Activated B cell treated with CpG ODN at 0.5 μM for 24 hours (primary cell): Measurements from ENCODE around the gene SMCO4. TPM values are rescaled to one million over a fixed set of nuclear protein-coding genes. Genes with fewer than 3 reads are reported as not detected.

Source experiments
- ATAC-seq: fragments of 200-7000 bp; cut with Tn5 transposase; one replicate; pipeline ENCODE4 v1.10.0; 2021; ENCODE audit warnings: low read depth, mild to moderate bottlenecking, moderate library complexity
- CTCF ChIA-PET: fragments of 350-600 bp; sonication (Branson Sonifier 250); formaldehyde crosslinking; loops from one replicate; lab custom pipeline; 2021; ENCODE audit warnings: antibody characterized with exemption; lab: Charles Lee
- POLR2A ChIA-PET: fragments of 350-600 bp; sonication (Branson Sonifier 250); formaldehyde crosslinking; loops from one replicate; lab custom pipeline; 2021; ENCODE audit warnings: antibody characterized with exemption; lab: Charles Lee
- DNase-seq: peaks from one replicate; pipeline ENCODE4 v3.0.0; 2022
- H3K27ac Mint-ChIP-seq: one replicate; pipeline ENCODE4 v1.8.0; 2020; ENCODE audit warnings: mixed read lengths
- H3K27me3 Mint-ChIP-seq: one replicate; pipeline ENCODE4 v1.8.0; 2021; ENCODE audit warnings: mixed read lengths
- H3K36me3 Mint-ChIP-seq: one replicate; pipeline ENCODE4 v1.8.0; 2021; ENCODE audit warnings: low read depth, mixed read lengths
- H3K4me1 Mint-ChIP-seq: one replicate; pipeline ENCODE4 v1.8.0; 2021; ENCODE audit warnings: mixed read lengths
- H3K4me3 Mint-ChIP-seq: one replicate; pipeline ENCODE4 v1.8.0; 2020; ENCODE audit warnings: mild to moderate bottlenecking, mixed read lengths
- H3K9me3 Mint-ChIP-seq: one replicate; pipeline ENCODE4 v1.8.0; 2020; ENCODE audit warnings: mixed read lengths
- intact Hi-C: fragments of 100-400 bp; cut with micrococcal nuclease; formaldehyde crosslinking; loops from one replicate; pipeline ENCODE4 v1.15.1; 2024
- total RNA-seq: library from RNA; stranded (reverse); gene quantifications from 2 replicates; pipeline ENCODE4 v1.2.3, GENCODE V29; 2022
- TF ChIP-seq, protein P1 (sequence below): fragments of 200-600 bp; IDR thresholded peaks from one replicate; pipeline ENCODE4 v1.8.0; 2022; ENCODE audit warnings: antibody characterized with exemption, mild to moderate bottlenecking

The SMCO4 gene
- total RNA-seq, 1 donor from 2014 or later: 4.6 TPM

DNA sequence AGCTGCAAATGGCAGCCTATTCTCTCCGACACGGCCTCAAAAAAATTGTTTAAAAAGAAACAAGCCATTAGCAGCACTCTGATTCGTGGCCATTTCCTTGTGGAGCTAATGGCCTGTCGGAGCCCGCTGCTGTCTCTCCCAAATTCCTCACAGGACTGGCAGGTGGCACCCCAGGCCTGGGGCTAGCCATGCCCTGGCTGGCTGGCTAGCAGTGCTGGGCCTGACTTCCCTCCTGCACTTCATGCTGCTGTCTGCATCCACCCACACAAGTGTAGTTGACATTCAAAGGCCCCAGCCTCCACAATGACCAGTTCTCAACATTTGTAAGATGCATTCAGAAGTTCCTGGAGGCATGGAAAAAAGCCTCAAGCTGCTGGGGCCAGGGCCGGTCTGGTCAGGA, 61.5 kb downstream of the SMCO4 start:
- ATAC-seq (no peak), DNase-seq (no peak)
- Mint-ChIP-seq H3K9me3 (no peaks in the 10 kb centered on the region), H3K27me3 (no peaks in the 10 kb centered on the region), H3K4me3 (no peak overlapping the region), H3K36me3 (no peaks in the 10 kb centered on the region), H3K4me1 (no peaks in the 10 kb centered on the region), H3K27ac (no peak overlapping the region)
- POLR2A ChIA-PET: no interaction called here
- intact Hi-C loops: no loop called here
- TF ChIP-seq, protein P1, sequence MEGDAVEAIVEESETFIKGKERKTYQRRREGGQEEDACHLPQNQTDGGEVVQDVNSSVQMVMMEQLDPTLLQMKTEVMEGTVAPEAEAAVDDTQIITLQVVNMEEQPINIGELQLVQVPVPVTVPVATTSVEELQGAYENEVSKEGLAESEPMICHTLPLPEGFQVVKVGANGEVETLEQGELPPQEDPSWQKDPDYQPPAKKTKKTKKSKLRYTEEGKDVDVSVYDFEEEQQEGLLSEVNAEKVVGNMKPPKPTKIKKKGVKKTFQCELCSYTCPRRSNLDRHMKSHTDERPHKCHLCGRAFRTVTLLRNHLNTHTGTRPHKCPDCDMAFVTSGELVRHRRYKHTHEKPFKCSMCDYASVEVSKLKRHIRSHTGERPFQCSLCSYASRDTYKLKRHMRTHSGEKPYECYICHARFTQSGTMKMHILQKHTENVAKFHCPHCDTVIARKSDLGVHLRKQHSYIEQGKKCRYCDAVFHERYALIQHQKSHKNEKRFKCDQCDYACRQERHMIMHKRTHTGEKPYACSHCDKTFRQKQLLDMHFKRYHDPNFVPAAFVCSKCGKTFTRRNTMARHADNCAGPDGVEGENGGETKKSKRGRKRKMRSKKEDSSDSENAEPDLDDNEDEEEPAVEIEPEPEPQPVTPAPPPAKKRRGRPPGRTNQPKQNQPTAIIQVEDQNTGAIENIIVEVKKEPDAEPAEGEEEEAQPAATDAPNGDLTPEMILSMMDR: no peak
- CTCF ChIA-PET: no interaction called here

DNA sequence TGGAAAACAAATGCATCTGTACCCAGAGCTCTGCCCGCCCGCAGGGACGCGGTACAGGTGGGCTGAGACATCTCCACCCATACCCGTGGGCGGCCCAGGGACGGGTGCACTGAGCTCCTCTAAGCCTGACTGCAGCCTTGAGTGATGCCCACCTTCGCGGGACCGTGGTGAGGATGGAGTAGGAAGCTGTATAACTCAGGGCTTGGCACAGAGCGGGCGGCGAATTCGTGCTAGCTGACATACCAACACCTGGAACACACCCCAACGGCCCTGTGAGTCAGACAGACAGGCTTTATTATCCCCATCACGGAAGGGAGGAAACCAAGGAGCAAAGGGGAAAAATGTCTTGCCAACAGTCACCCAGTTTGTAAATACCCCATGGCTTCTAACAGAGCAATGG, 61.9 kb downstream of the SMCO4 start:
- Mint-ChIP-seq H3K9me3 (no peaks in the 10 kb centered on the region), H3K4me3 (no peak overlapping the region), H3K36me3 (no peaks in the 10 kb centered on the region), H3K27me3 (no peaks in the 10 kb centered on the region), H3K27ac (no peak overlapping the region), H3K4me1 (no peaks in the 10 kb centered on the region)
- POLR2A ChIA-PET: no interaction called here
- DNase-seq (no peak), ATAC-seq (no peak)
- TF ChIP-seq, protein P1: no peak
- CTCF ChIA-PET: no interaction called here
- intact Hi-C loops: no loop called here

- H3K36me3 Mint-ChIP-seq: no peaks in the 10 kb centered on the region
- no peaks in the 10 kb centered on the region for H3K4me1 Mint-ChIP-seq
- ChIA-PET POLR2A (no interaction called here), CTCF (no interaction called here)
- H3K27me3 Mint-ChIP-seq: no peaks in the 10 kb centered on the region
- DNase-seq: no peak
- intact Hi-C loops: no loop called here
- TF ChIP-seq, protein P1: no peak
- H3K27ac Mint-ChIP-seq: no peak overlapping the region
- no peaks in the 10 kb centered on the region for H3K9me3 Mint-ChIP-seq
- no peak for ATAC-seq
- H3K4me3 Mint-ChIP-seq: no peak overlapping the region
These were observed 62.4 kb downstream of the SMCO4 start for GRCh38 chr11:93480756-93481155.

- Mint-ChIP-seq H3K4me3 (no peak overlapping the region), H3K36me3 (no peaks in the 10 kb centered on the region), H3K27ac (no peak overlapping the region), H3K27me3 (no peaks in the 10 kb centered on the region), H3K9me3 (no peaks in the 10 kb centered on the region), H3K4me1 (no peaks in the 10 kb centered on the region)
- ATAC-seq (no peak), DNase-seq (no peak)
- intact Hi-C loops: no loop called here
- ChIA-PET POLR2A (no interaction called here), CTCF (no interaction called here)
- TF ChIP-seq, protein P1: no peak
These were observed 62.9 kb downstream of the SMCO4 start for GRCh38 chr11:93480256-93480655.

- H3K27ac Mint-ChIP-seq: no peak overlapping the region
- ATAC-seq: no peak
- no peak overlapping the region for H3K4me3 Mint-ChIP-seq
- no peaks in the 10 kb centered on the region for H3K9me3 Mint-ChIP-seq
- ChIA-PET POLR2A (no interaction called here), CTCF (no interaction called here)
- H3K27me3 Mint-ChIP-seq: no peaks in the 10 kb centered on the region
- TF ChIP-seq, protein P1: no peak
- no peaks in the 10 kb centered on the region for H3K36me3 Mint-ChIP-seq
- DNase-seq: no peak
- H3K4me1 Mint-ChIP-seq: no peaks in the 10 kb centered on the region
- intact Hi-C loops: no loop called here
These were observed 64.3 kb downstream of the SMCO4 start for GRCh38 chr11:93478841-93479240.
